ENCODE results near the gene MAGI1. TPM values are rescaled to one million over a fixed set of nuclear protein-coding genes. Genes with fewer than 3 reads are reported as not detected.

Gene MAGI1
- total RNA-seq, 1 experiment from 2014 or later, result 38.6 TPM

DNA sequence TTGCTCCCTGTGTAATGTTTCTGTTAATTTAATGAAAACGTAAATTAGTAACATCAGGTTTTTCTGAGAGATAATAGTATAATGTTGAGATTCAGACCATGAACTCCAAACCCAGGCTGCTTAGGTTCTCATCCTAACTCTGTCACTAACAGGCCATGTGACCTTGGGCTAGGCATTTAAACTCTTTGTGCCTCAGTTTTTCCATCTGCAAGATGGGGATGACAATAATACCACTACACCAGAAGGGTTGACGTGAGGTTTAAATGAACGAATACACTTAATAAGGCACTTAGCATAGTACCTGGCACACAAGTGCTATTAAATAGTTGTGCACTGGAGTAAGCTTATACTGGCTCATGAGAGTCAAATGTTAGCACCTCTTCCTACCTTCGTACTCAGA lies 370.8 kb downstream of the MAGI1 start:
- Histone ChIP-seq H3K4me2 (ENCODE audit: low read length) (no peak overlapping the region), H3K36me3 (ENCODE audit: control insufficient read depth in 1 of 2, insufficient read depth in 2 of 2, low read length in 2 of 2) (no peaks in the 10 kb centered on the region), H3K9me3 (ENCODE audit: control insufficient read depth in 1 of 2, insufficient read depth in 1 of 2, low read depth in 1 of 2, low read length in 2 of 2) (no peaks in the 10 kb centered on the region), H3K4me1 (ENCODE audit: control insufficient read depth in 1 of 2, insufficient read depth in 2 of 2, low read length in 2 of 2) (no peaks in the 10 kb centered on the region), H4K20me1 (ENCODE audit: insufficient read depth) (peaks cover 2% of the 10 kb centered on the region; the same call in 1 of the 2 replicates), H3K79me2 (ENCODE audit: insufficient read depth, low read length) (no peaks in the 10 kb centered on the region), H3K4me3 (replicated peaks in 1 of 2; ENCODE audit: low read depth in 1 of 2, low read length in 2 of 2) (no peak overlapping the region), H3K27me3 (ENCODE audit: insufficient read depth, low read length) (no peaks in the 10 kb centered on the region), H3K9me2 (ENCODE audit: insufficient read depth) (no peaks in the 10 kb centered on the region), H3K9ac (ENCODE audit: low read length) (no peak overlapping the region), H2AFZ (ENCODE audit: low read depth, low read length, poor library complexity, severe bottlenecking) (no peak overlapping the region), H3K27ac (ENCODE audit: low read depth, low read length) (no peak overlapping the region)
- intact Hi-C loops (cut with micrococcal nuclease), result no loop called here
- DNase-seq (ENCODE audit: low read depth, low spot score), result no peak
- ATAC-seq, result no peak
- no TSS peak for BruUV-seq (replicated peaks)
- POLR2A ChIA-PET, result no interaction called here
- RAD21 ChIA-PET (ENCODE audit: low non-redundant PET in 1 of 2, low total read pairs in 2 of 2, uncharacterized antibody in 2 of 2, unreplicated experiment in 2 of 2), result no interaction called here
- CTCF ChIA-PET, result no interaction called here
- TF ChIP-seq EZH2phosphoT487 (IDR thresholded peaks at IDR 0.05; ENCODE audit: borderline replicate concordance), result no peak
- TF ChIP-seq, protein P1, sequence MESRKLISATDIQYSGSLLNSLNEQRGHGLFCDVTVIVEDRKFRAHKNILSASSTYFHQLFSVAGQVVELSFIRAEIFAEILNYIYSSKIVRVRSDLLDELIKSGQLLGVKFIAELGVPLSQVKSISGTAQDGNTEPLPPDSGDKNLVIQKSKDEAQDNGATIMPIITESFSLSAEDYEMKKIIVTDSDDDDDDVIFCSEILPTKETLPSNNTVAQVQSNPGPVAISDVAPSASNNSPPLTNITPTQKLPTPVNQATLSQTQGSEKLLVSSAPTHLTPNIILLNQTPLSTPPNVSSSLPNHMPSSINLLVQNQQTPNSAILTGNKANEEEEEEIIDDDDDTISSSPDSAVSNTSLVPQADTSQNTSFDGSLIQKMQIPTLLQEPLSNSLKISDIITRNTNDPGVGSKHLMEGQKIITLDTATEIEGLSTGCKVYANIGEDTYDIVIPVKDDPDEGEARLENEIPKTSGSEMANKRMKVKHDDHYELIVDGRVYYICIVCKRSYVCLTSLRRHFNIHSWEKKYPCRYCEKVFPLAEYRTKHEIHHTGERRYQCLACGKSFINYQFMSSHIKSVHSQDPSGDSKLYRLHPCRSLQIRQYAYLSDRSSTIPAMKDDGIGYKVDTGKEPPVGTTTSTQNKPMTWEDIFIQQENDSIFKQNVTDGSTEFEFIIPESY (IDR thresholded peaks at IDR 0.05; ENCODE audit: extremely low read depth, insufficient replicate concordance, low read length), result no peak
- TF ChIP-seq ZNF274 (IDR thresholded peaks at IDR 0.05; ENCODE audit: low read depth, low read length), result no peak
- TF ChIP-seq, protein P2, sequence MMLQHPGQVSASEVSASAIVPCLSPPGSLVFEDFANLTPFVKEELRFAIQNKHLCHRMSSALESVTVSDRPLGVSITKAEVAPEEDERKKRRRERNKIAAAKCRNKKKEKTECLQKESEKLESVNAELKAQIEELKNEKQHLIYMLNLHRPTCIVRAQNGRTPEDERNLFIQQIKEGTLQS (IDR thresholded peaks at IDR 0.05), result no peak

DNA sequence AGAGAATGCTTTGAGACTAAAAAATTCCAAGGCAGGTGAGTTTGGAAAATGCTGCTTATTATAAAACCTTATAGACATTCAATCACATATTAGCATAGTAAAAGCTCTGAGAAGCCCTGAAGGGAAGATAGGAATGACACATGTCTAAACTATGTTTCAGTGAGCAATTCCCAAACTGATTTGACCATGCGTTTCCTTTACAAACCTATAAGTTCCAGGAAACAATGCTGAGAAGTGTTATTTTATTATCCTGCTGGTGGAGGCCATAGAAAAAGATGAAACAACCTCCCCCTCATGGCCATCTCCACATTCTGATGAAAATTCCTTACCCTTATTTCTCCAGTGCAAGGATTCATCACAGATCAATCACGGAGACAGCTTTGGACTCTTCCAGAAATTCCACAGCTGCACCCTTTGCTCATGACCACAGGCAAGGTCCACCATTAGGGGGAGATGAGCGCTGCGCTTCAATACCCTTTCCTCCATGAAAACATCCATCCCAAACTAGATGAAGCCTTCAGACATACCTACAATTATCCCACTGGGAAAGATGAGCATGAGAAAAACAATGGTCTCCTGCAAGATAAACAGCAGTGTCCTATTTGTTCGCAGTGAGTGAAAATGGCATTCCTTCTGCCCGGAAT lies 372.1 kb downstream of the MAGI1 start:
- intact Hi-C loops (cut with micrococcal nuclease), result no loop called here
- Histone ChIP-seq H3K4me3 (replicated peaks in 1 of 2; ENCODE audit: low read depth in 1 of 2, low read length in 2 of 2) (no peak overlapping the region), H3K79me2 (ENCODE audit: insufficient read depth, low read length) (no peaks in the 10 kb centered on the region), H3K9me2 (ENCODE audit: insufficient read depth) (no peaks in the 10 kb centered on the region), H2AFZ (ENCODE audit: low read depth, low read length, poor library complexity, severe bottlenecking) (no peak overlapping the region), H4K20me1 (ENCODE audit: insufficient read depth) (no peaks in the 10 kb centered on the region), H3K4me1 (ENCODE audit: control insufficient read depth in 1 of 2, insufficient read depth in 2 of 2, low read length in 2 of 2) (no peaks in the 10 kb centered on the region), H3K27me3 (ENCODE audit: insufficient read depth, low read length) (no peaks in the 10 kb centered on the region), H3K4me2 (ENCODE audit: low read length) (no peak overlapping the region), H3K36me3 (ENCODE audit: control insufficient read depth in 1 of 2, insufficient read depth in 2 of 2, low read length in 2 of 2) (no peaks in the 10 kb centered on the region), H3K9ac (ENCODE audit: low read length) (no peak overlapping the region), H3K27ac (ENCODE audit: low read depth, low read length) (no peak overlapping the region), H3K9me3 (ENCODE audit: control insufficient read depth in 1 of 2, insufficient read depth in 1 of 2, low read depth in 1 of 2, low read length in 2 of 2) (no peaks in the 10 kb centered on the region)
- TF ChIP-seq POLR2AphosphoS5 (IDR thresholded peaks at IDR 0.05; ENCODE audit: low read depth, low read length) (no peak), CBX3 (IDR thresholded peaks at IDR 0.05; ENCODE audit: low read depth) (no peak), FOSL1 (IDR thresholded peaks at IDR 0.05; ENCODE audit: low read depth) (no peak)
- TF ChIP-seq, protein P3, sequence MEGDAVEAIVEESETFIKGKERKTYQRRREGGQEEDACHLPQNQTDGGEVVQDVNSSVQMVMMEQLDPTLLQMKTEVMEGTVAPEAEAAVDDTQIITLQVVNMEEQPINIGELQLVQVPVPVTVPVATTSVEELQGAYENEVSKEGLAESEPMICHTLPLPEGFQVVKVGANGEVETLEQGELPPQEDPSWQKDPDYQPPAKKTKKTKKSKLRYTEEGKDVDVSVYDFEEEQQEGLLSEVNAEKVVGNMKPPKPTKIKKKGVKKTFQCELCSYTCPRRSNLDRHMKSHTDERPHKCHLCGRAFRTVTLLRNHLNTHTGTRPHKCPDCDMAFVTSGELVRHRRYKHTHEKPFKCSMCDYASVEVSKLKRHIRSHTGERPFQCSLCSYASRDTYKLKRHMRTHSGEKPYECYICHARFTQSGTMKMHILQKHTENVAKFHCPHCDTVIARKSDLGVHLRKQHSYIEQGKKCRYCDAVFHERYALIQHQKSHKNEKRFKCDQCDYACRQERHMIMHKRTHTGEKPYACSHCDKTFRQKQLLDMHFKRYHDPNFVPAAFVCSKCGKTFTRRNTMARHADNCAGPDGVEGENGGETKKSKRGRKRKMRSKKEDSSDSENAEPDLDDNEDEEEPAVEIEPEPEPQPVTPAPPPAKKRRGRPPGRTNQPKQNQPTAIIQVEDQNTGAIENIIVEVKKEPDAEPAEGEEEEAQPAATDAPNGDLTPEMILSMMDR (IDR thresholded peaks at IDR 0.05 in 2 of 3, conservative IDR thresholded peaks at IDR 0.05 in 1 of 3; ENCODE audit: borderline replicate concordance in 1 of 3, insufficient read depth in 1 of 3, low read depth in 2 of 3, low read length in 2 of 3), result peak in 2 of 3 experiments; percentile 13 to 24; a peak in 1 of 6 replicates
- ChIA-PET CTCF (no interaction called here), POLR2A (no interaction called here), RAD21 (ENCODE audit: low non-redundant PET in 1 of 2, low total read pairs in 2 of 2, uncharacterized antibody in 2 of 2, unreplicated experiment in 2 of 2) (no interaction called here)
- BruUV-seq (replicated peaks), result no TSS peak
- DNase-seq (ENCODE audit: low read depth, low spot score) (no peak), ATAC-seq (no peak)
